NCI-H2029 (cell line): ENCODE results near the gene CD79A.

Source experiments
- DNase-seq: peaks from one replicate; lab custom pipeline; 2025; lab: John Stamatoyannopoulos, UW

The CD79A gene

DNA sequence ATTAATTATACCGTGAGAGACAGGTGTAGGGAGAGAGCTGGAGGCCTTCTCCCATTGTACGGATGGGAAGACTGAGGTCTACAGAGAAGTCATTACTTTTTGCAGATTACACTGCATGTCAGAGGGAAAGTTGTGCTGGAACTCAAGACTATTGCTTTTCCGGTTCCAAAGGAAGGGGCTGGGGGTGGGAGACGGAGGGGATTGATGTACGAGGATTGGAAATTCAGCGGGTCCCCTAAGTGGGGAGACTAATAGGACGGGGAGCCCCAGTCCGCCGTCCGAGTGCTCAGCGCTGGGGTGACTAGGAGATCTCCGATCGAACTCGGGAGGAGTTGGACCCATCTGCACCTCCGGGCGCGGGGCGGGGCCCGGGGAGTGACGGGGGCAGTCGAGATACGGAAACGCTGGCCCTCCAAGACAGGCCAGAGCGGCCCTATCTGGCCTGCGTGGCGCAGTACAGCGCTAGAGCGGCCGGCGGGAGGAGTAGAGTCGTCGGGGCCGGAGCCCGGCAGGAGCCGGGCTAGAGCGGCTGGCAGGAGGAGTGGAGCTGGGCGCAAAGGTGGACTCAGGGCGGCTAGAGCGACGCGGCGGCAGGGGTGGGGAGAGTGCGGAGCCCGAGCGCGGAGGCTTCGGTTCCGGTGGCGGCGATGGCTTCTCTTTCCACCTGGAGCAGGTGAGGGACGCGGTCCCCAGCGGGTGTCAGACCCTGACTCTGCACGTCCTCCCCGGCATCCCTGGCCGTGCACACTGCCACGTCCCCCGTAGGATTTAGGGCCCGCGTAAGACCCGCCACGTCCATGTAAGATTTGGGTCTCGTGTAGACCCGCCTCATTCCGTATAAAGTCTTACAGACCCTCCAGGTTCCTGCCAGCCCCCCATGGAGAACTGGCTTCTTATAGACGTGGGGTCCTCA is 7.0 kb downstream of the CD79A start:
- peak; percentile 97 for DNase-seq

DNA sequence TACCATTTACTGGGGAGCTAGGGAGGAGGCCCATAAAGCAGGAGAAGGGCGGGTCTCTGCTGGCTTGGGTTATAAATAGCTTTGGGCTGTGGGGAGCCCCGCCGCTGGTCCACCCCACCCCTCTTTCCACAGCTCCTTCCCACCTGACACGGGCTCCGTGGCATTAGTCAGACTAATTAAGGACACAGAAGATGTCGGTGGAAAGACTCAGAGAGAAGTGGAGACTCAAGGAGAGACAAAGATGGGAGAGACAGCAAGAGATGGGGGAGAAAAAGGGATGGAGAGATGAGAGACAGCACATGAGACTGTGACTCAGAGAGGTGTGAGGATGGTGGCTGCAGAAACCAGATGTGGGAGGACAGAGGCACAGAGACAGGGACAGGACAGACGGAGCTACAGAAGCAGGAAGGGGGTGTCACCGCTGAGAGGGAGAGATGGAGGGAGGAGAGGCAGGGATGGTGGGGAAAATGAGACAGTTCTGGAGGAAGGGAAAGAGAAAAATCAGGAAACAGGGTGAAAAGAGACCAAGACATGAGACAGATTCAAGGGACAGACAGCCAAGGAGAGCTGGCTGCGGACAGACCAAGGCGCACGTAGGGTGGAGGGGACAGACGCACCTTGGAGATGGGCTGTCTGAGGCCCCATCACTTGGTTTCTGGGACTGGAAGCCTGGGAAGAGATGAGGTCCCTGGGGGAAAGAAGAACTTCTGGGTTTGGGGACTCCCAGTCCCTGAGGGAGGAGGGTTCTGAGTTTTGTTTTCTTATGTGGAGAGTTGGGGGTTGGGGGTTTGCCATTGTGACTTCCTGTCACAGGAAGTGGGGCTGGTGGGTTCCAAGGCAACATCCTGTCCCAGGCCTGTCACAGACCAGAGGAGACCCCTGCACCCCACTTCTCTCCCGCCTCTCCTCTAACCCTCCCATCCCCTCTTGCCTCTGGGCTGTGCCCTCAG is 10.0 kb downstream of the CD79A start:
- DNase-seq, result no peak

DNA sequence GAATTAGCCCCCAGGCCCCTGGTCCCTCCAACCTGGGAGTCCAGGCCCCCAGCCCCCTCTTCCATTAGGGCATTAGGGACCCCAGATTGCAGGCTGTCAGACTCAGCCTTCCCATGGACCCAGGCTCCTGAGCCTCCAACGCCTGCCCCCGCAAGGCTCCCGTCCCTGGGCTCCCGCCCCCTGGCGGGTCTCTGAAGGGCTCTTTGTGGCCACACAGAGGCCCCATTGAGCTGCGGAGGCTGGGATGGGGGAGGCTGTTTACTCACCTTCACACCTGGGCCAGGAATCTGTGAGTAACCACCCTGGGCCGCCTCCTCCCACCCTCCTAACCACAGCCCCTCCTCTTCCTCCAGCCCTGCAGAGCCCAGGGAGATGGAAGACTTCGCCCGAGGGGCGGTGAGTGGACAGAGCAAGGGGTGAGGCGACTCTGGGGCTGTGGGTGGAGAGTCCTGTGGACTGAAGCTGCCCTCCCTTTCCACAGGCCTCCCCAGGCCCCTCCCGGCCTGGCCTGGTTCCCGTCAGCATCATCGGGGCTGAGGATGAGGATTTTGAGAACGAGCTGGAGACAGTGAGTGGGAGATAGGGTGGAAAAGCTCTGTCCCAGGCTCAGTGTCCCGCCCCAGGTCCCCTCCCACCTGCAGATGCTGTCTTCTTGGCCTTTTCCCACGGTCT is 10.8 kb downstream of the CD79A start:
- DNase-seq, result peak; percentile 79

DNA sequence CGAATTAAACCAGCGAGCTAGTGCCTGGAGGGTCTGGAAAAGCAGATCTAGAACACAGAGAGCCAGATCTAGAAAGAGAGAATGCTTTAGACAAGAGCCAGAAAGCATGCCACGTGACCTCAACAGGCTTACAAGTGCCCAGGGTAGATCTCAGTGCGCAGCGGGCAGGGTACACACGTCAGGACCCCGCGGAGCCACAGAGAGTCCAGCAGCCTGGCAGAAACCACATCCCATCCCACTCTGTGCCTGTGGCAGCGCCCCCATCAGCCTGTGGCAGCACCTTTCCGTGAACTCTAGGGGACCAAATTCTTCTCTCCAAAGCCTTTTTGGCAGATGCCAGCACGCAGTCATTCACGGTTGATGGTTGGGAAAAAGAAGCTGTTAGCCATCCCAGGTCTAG is 11.8 kb downstream of the CD79A start:
- DNase-seq, result no peak

DNA sequence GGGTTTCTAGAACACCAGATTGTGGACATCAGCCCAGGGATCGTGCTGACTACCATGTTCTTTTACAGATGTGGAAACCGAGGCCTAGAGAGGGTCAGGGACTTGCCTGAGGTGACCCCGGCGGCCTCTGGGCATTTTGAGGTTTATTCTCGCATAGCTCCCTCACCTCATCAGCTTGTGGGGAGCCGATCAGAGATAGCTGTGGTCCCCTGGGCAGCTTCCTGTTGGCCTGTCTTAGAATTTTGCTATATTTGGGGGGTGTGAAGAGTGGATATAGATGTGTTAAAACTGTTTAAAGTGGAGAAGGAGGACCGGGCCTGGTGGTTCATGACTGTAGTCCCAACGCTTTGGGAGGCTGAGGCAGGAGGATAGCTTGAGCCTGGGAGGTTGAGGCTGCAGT is 12.8 kb downstream of the CD79A start:
- DNase-seq, result no peak

- no peak for DNase-seq
These were observed 13.9 kb downstream of the CD79A start for GRCh38 chr19:41890936-41891335.

DNA sequence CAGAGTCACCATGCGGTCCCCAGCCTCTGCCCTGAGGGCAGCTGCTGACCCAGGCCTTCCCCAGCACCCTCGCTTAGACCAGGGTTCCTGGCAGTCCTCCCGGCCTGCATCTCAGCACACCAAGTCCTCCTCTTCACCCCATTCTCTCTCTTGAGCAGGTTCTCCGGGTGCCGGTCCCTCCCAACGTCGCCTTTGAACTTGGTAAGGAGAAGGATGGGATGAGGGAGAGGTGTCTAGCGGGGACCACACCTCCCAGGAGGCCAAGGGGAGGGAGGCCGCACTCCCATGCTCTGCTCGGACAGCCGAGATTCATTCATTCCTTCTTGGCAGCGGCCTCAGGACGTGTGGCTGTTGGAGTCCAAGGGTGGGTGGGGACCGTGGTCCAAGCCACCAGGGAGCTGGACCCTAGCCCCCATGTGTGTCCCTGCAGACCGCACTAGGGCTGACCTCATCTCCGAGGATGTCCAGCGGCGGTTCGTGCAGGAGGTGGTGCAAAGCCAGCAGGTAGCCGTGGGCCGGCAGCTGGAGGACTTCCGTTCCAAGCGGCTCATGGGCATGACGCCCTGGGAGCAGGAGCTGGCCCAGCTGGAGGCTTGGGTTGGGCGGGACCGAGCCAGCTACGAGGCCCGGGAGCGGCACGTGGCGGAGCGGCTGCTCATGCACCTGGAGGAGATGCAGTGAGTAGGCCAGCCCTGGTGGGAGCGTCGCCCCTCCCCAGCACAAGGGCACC is 15.3 kb downstream of the CD79A start:
- DNase-seq, result no peak

DNA sequence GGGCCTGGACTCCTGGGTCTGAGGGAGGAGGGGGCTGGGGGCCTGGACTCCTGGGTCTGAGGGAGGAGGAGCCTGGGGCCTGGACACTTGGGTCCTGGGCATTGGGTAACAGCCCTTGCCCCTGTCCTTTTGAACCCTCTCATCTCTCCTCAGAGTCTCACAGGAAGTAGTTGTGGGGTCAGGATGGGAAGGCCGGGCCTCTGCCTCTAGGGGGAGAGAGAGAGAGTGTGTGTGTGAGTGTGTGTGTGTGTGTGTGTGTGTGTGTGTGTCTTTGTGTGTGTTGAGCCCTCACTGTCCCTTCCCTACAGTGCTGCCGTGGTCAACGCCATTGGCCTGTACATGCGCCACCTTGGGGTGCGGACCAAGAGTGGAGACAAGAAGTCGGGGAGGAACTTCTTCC is 16.8 kb downstream of the CD79A start:
- no peak for DNase-seq

DNA sequence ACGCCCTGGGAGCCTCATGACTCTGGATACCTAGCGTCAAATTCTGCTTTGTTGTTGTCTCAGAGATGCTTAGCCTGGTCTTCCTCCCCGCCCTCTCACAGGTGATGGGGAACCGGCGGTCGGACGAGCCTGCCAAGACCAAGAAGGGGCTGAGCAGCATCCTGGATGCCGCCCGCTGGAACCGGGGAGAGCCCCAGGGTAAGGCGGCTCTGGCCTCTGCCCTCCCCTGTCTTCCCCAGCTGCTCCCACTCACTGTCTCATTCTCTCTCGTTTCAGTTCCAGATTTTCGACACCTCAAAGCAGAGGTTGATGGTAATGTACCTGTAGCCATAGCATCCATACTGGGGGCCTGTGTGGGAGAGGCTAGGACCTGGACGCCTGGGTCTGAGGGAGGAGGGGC is 17.3 kb downstream of the CD79A start:
- DNase-seq, result no peak

DNA sequence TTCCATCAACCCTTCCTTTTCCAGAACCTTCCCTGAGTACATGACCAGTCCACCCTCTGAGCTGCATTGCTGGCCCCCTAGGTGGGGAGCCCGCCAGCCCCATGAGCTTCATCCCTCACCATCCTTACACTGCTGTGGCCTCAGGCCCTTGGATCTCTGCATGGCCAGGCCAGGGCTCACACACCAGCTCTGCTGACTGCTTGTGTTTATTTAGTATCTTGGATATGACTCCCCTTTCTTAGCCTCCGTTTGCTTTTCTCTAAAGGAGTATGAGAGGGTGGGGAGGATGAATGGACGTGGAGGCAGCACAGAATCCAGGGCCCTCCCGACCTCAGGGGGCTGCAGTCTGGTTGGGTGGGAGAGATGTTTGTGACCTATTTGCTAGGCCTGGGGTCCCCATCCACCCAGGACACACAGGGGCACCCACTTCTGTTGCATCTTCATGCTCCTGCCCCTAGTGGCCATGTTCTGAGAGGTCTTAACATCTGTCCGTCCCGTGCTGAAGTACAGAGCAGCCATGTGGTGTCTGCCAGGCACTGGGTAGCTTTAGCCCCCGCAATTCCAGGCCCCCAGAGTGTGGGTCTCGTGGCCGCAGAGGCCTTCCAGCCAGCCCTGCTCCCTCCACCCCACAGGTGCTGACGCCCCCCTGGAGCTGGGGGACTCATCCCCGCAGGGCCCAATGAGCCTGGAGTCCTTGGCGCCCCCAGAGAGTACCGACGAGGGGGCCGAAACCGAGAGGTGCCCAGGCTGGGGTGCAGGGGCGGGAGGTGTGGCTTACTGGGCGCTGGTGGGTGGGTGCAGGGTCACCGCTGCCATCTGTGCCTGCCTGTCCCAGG is 18.9 kb downstream of the CD79A start:
- no peak for DNase-seq

DNA sequence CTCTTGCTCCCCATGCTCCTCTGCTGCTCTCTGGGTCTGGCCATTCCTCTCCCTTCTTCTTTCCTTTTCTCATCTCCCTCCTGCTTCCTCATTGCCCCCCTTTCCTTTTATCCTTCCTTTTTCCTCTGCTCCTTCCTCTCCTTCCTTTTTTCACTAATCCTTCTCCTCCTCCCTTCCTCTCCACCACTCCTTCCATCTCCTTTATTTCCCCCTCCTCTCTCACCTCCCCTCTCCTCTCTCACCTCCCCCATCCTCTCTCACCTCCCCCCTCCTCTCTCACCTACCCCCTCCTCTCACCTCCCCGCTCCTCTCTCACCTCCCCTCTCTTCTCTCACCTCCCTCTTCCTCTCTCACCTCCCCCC is 19.5 kb downstream of the CD79A start:
- DNase-seq, result no peak

GRCh38 chr19:41897181-41897580 is 20.1 kb downstream of the CD79A start:
- no peak for DNase-seq

- no peak for DNase-seq
These were observed 20.7 kb downstream of the CD79A start for GRCh38 chr19:41897820-41898219.

- no peak for DNase-seq
These were observed 21.2 kb downstream of the CD79A start for GRCh38 chr19:41898235-41898634.

DNA sequence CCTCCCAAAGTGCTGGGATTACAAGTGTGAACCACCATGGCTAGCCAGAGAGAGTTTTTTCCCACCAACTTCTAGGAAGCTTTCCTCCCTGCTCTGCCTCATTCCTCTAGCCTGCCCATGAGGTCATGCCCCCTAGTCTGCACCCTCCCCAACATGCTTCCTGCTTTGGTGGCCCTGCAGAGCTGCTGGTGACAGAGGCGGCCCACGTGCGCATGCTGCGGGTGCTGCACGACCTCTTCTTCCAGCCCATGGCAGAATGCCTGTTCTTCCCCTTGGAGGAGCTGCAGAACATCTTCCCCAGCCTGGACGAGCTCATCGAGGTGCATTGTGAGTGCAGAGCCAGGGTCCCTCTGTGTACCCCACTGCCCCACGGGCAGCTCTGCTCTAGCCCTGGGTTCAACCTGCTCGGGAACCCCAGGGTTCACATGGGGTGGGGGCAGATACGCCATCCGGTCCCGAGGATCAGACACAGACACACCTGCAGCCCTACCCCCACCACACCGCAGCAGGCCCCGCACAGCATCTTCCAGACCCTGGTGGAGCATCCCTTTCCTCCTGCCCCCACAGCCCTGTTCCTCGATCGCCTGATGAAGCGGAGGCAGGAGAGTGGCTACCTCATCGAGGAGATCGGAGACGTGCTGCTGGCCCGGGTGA is 24.8 kb downstream of the CD79A start:
- no peak for DNase-seq

GRCh38 chr19:41902594-41902993 is 25.5 kb downstream of the CD79A start:
- DNase-seq, result no peak

DNA sequence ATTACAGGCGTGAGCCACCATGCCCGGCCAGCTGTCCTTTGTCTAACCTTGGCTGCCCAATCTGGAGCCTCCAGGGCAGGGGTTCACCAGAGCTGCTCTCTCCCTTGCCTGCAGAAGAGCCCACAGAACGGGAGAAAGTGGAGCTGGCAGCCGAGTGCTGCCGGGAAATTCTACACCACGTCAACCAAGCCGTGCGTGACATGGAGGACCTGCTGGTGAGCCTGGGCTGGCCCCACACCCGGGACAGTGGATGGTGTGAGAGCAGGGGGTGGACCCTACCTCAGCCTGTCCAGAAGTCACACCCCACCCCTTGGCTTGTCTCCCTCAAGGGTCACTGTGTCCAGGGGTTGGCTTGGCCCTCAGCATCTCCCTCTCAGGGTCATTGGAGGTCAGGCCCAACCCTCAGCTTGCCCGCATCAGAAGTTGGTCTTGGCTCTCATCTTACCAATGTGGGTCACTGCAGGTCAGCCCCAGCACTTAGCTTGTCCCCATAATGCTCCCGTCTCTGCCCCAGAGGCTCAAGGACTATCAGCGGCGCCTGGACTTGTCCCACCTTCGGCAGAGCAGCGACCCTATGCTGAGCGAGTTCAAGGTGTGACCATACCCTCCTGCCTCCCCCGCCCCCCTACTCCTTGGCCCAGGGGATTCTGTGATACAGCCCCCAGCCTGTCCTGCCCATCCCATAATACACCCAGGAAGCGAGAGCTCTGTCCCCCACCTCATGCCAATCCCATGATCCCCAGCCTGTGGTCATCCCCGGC is 26.3 kb downstream of the CD79A start:
- peak; percentile 11 for DNase-seq

DNA sequence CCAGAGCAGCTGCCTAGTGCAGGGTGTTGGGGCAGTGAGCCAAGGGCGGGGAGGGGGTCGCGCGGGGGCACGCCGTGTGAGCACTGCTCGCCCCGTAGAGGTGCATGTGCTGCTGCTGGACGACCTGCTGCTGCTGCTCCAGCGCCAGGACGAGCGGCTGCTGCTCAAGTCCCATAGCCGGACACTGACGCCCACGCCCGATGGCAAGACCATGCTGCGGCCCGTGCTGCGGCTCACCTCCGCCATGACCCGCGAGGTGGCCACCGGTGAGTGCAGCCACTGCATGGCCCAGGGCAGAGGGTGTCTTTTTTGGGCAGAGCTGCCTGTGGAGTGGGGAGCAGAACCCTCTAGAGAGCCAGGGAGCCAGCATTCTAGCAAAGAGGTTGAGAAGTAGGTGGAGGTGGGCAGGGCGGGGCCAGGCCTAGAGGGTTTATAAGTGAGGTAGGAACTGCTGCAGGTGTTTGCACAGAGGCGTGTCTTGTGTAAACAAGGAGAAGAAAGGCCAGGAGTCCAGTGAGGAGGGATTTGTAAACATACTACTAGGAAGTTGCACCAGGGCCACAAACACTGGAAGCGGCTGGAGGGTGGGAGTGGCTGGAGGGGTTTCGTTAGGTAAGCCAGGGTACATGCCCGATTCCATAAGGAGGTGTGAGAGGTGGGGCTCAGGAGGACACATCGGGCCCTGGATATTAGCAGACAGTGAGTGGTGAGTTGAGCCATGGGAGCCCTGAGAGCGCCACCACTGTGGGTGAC is 27.2 kb downstream of the CD79A start:
- DNase-seq, result peak; percentile 97
